ENCODE measurements around the gene HTT. TPM values are rescaled to one million over a fixed set of nuclear protein-coding genes. Genes with fewer than 3 reads are reported as not detected.

Gene HTT
- total and polyA plus RNA-seq, 2 of the 13 experiments (the other 11 are each of a cell fraction or from before 2014, with no cell fraction given): 17.5 to 19.5 TPM

GRCh38 chr4:3292571-3293400 lies 218.3 kb downstream of the HTT start, which contains the start of gene RGS12 (continued):
- TF ChIP-seq BCL3 (CRISPR knock-in tag; IDR thresholded peaks at IDR 0.05): peak; percentile 52; the same call in 1 of the 2 replicates
- TF ChIP-seq ZNF333 (CRISPR knock-in tag; IDR thresholded peaks at IDR 0.05; ENCODE audit: borderline replicate concordance): no peak
- TF ChIP-seq CREBL2 (CRISPR knock-in tag; IDR thresholded peaks at IDR 0.05; ENCODE audit: borderline replicate concordance): no peak
- no peak for TF ChIP-seq JUNB (CRISPR knock-in tag; IDR thresholded peaks at IDR 0.05; ENCODE audit: borderline replicate concordance)
- TF ChIP-seq HOXA5 (CRISPR knock-in tag; IDR thresholded peaks at IDR 0.05): peak; percentile 21; the same call in 1 of the 2 replicates
- no peak for TF ChIP-seq KAT2B (IDR thresholded peaks at IDR 0.05; ENCODE audit: borderline replicate concordance, low read depth, low read length)
- TF ChIP-seq, protein P1, sequence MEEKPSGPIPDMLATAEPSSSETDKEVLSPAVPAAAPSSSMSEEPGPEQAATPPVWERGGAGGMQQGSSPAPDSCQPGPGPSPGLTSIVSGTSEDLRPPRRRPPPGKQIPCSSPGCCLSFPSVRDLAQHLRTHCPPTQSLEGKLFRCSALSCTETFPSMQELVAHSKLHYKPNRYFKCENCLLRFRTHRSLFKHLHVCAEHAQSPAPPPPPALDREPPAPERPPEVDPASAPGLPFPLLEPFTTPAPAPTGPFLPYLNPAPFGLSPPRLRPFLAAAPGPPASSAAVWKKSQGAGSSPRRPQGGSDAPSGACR (CRISPR knock-in tag; IDR thresholded peaks at IDR 0.05): no peak
- no peak for TF ChIP-seq SRSF1 (optimal IDR thresholded peaks at IDR 0.05; ENCODE audit: low read depth, low read length)
- no peak for TF ChIP-seq NRL (CRISPR knock-in tag; IDR thresholded peaks at IDR 0.05; ENCODE audit: borderline replicate concordance)
- no peak for TF ChIP-seq ZNF607 (CRISPR knock-in tag; IDR thresholded peaks at IDR 0.05; ENCODE audit: borderline replicate concordance)
- TF ChIP-seq ATM (IDR thresholded peaks at IDR 0.05; ENCODE audit: borderline replicate concordance): no peak
- TF ChIP-seq PREB (CRISPR knock-in tag; IDR thresholded peaks at IDR 0.05): no peak
- TF ChIP-seq MAZ (IDR thresholded peaks at IDR 0.05; ENCODE audit: borderline replicate concordance, low read depth, low read length): 0 out of 2 replicates have a peak, but pooled peaks have one; percentile 24
- peak; percentile 88 for TF ChIP-seq MAZ (CRISPR knock-in tag; IDR thresholded peaks at IDR 0.05; ENCODE audit: low read depth)
- TF ChIP-seq TFDP2 (CRISPR knock-in tag; IDR thresholded peaks at IDR 0.05): peak; percentile 15; the same call in 1 of the 2 replicates
- no peak for TF ChIP-seq PRDM15 (CRISPR knock-in tag; IDR thresholded peaks at IDR 0.05)
- TF ChIP-seq, protein P2, sequence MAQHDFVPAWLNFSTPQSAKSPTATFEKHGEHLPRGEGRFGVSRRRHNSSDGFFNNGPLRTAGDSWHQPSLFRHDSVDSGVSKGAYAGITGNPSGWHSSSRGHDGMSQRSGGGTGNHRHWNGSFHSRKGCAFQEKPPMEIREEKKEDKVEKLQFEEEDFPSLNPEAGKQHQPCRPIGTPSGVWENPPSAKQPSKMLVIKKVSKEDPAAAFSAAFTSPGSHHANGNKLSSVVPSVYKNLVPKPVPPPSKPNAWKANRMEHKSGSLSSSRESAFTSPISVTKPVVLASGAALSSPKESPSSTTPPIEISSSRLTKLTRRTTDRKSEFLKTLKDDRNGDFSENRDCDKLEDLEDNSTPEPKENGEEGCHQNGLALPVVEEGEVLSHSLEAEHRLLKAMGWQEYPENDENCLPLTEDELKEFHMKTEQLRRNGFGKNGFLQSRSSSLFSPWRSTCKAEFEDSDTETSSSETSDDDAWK (CRISPR knock-in tag; IDR thresholded peaks at IDR 0.05): no peak
- peak; percentile 44; the same call in 1 of the 2 replicates for TF ChIP-seq NFKBIZ (CRISPR knock-in tag; IDR thresholded peaks at IDR 0.05)

Data from HepG2 (cell line).